A549 (cell line): ENCODE measurements around the gene SLC38A7. TPM values are rescaled to one million over a fixed set of nuclear protein-coding genes. Genes with fewer than 3 reads are reported as not detected.
"Not testable (repeated sequence)": the region's sequence is repeated elsewhere in the genome, so short reads cannot be mapped to it uniquely, and the experiment has no call there.

ENCODE experiments used
- ATAC-seq, 2 experiments: fragments of 200-7000 bp in 1 of 2; fragments of >200 bp in 1 of 2; cut with Nextera tagmentation in 1 of 2; cut with Tn5 transposase in 1 of 2; 3 replicates each; pipeline versions ENCODE4 v1.8.0 to v1.9.1; 2018 to 2020; ENCODE audit warnings: mild to moderate bottlenecking in 1 of 2, moderate library complexity in 1 of 2
- CTCF ChIA-PET: fragments of 300-600 bp; sonication (Branson Sonifier 250); formaldehyde crosslinking; extraction: SDS; loops from one replicate; lab custom pipeline; 2021; ENCODE audit warnings: antibody characterized with exemption, inconsistent platforms; lab: Yijun Ruan, JAX
- POLR2A ChIA-PET: fragments of 350-600 bp; formaldehyde crosslinking; extraction: SDS; loops from one replicate; lab custom pipeline; 2021; ENCODE audit warnings: antibody characterized with exemption, inconsistent platforms; lab: Yijun Ruan, JAX
- DNase-seq, 2 experiments: peaks; one replicate each; pipeline versions ENCODE4 v3.0.0 to v3.0.0-alpha.2; 2011 to 2016; ENCODE audit warnings: low read depth in 1 of 2, low spot score in 1 of 2
- FAIRE-seq: peaks from 2 replicates; lab custom pipeline; 2011; peaks lifted over from hg19 to GRCh38; lab: Jason Lieb, UNC
- H3K27ac ChIP-seq, 2 experiments: fragments of >200 bp; sonication (Bioruptor Twin); formaldehyde crosslinking; 3 replicates each; pipeline ENCODE4 v1.5.1; 2016 to 2017
- H3K4me1 ChIP-seq: fragments of >200 bp; sonication (Bioruptor Twin); formaldehyde crosslinking; 3 replicates; pipeline ENCODE4 v1.6.1; 2016
- H3K4me2 ChIP-seq: fragments of >200 bp; sonication (Bioruptor Twin); formaldehyde crosslinking; 3 replicates; pipeline ENCODE4 v1.6.1; 2016
- H3K4me3 ChIP-seq: fragments of >200 bp; sonication (Bioruptor Twin); formaldehyde crosslinking; 3 replicates; pipeline ENCODE4 v1.5.1; 2016
- H3K9me3 ChIP-seq: fragments of >200 bp; sonication (Bioruptor Twin); formaldehyde crosslinking; 3 replicates; pipeline ENCODE4 v1.6.1; 2016
- BCL3 ChIP-seq: fragments of >200 bp; sonication (Bioruptor Twin); formaldehyde crosslinking; IDR thresholded peaks from 3 replicates; pipeline ENCODE4 v1.6.1; 2016
- CTCF ChIP-seq: fragments of >200 bp; sonication (Bioruptor Twin); formaldehyde crosslinking; IDR thresholded peaks from 3 replicates; pipeline ENCODE4 v1.5.1; 2016
- ELK1 ChIP-seq: fragments of 150-350 bp; IDR thresholded peaks from 2 replicates; pipeline ENCODE4 v1.6.1; 2014; ENCODE audit warnings: low read depth, mild to moderate bottlenecking, low read length
- ESRRA ChIP-seq: fragments of 150-350 bp; IDR thresholded peaks from 2 replicates; pipeline ENCODE4 v1.6.1; 2014; ENCODE audit warnings: mild to moderate bottlenecking, low read length, borderline replicate concordance
- FOSL2 ChIP-seq, 2 experiments: fragments of 450-650 bp in 1 of 2; fragments of >200 bp in 1 of 2; sonication (Bioruptor Twin) in 1 of 2; formaldehyde crosslinking; IDR thresholded peaks; 2 replicates each; pipeline versions ENCODE4 v1.5.0 to v1.6.1; 2016 to 2020; ENCODE audit warnings: mild to moderate bottlenecking in 1 of 2, moderate library complexity in 1 of 2
- GATA3 ChIP-seq: IDR thresholded peaks from 2 replicates; pipeline ENCODE4 v1.6.1; 2012; ENCODE audit warnings: borderline replicate concordance
- HDAC2 ChIP-seq: fragments of 200-600 bp; sonication (generic); IDR thresholded peaks from 2 replicates; pipeline ENCODE4 v1.6.1; 2016
- HMGXB4 ChIP-seq: fragments of 250-450 bp; sonication (Bioruptor Pico); IDR thresholded peaks from 2 replicates; pipeline ENCODE4 v1.5.0; 2021; ENCODE audit warnings: mild to moderate bottlenecking, moderate library complexity, borderline replicate concordance
- HOXB13 ChIP-seq: fragments of 250-450 bp; sonication (Bioruptor Pico); IDR thresholded peaks from 2 replicates; pipeline ENCODE4 v1.5.0; 2020; ENCODE audit warnings: low read depth, mild to moderate bottlenecking, moderate library complexity
- MAFK ChIP-seq: fragments of 450-650 bp; IDR thresholded peaks from 2 replicates; pipeline ENCODE4 v1.6.1; 2014; ENCODE audit not compliant: partially characterized antibody
- MAX ChIP-seq: IDR thresholded peaks from 2 replicates; pipeline ENCODE4 v1.6.1; 2012
- MAZ ChIP-seq: fragments of 150-350 bp; IDR thresholded peaks from 2 replicates; pipeline ENCODE4 v1.6.1; 2014; ENCODE audit warnings: antibody characterized with exemption, low read depth, low read length, borderline replicate concordance
- MYC ChIP-seq: IDR thresholded peaks from 2 replicates; pipeline ENCODE4 v1.6.1; 2012; ENCODE audit warnings: mild to moderate bottlenecking, inconsistent platforms, low read length, improper control_type of control experiment, borderline replicate concordance
- NFE2L2 ChIP-seq: fragments of 150-350 bp; conservative IDR thresholded peaks from 2 replicates; pipeline ENCODE4 v1.6.1; 2014; ENCODE audit warnings: low read length
- NR3C1 ChIP-seq: fragments of >200 bp; sonication (Bioruptor Twin); formaldehyde crosslinking; IDR thresholded peaks from 3 replicates; pipeline ENCODE4 v1.6.1; 2017
- PHF8 ChIP-seq: fragments of 200-600 bp; sonication (generic); IDR thresholded peaks from 2 replicates; pipeline ENCODE4 v1.6.1; 2016; ENCODE audit warnings: low read depth, mild to moderate bottlenecking, antibody characterized with exemption, moderate library complexity, borderline replicate concordance
- RAD21 ChIP-seq, 2 experiments: fragments of >200 bp in 1 of 2; sonication (Bioruptor Twin) in 1 of 2; formaldehyde crosslinking in 1 of 2; IDR thresholded peaks in 1 of 2; conservative IDR thresholded peaks in 1 of 2; 2 replicates in 1 of 2; 3 replicates in 1 of 2; pipeline ENCODE4 v1.6.1; 2012 to 2018; ENCODE audit warnings: inconsistent platforms in 1 of 2
- RARB ChIP-seq: fragments of 250-450 bp; sonication (Bioruptor Pico); IDR thresholded peaks from 2 replicates; pipeline ENCODE4 v1.8.0; 2021; ENCODE audit warnings: mild to moderate bottlenecking, moderate library complexity
- RNF2 ChIP-seq: fragments of 200-600 bp; sonication (generic); IDR thresholded peaks from 2 replicates; pipeline ENCODE4 v1.6.1; 2016; ENCODE audit warnings: low read depth, mild to moderate bottlenecking, antibody characterized with exemption, moderate library complexity, borderline replicate concordance
- SMC3 ChIP-seq: fragments of >200 bp; sonication (Bioruptor Twin); formaldehyde crosslinking; IDR thresholded peaks from 3 replicates; pipeline ENCODE4 v1.6.1; 2018; ENCODE audit warnings: inconsistent platforms
- TFCP2L1 ChIP-seq: fragments of 250-450 bp; sonication (Bioruptor Pico); IDR thresholded peaks from 2 replicates; pipeline ENCODE4 v1.5.0; 2021; ENCODE audit warnings: mild to moderate bottlenecking
- ZC3H11A ChIP-seq: fragments of 450-650 bp; IDR thresholded peaks from 2 replicates; pipeline ENCODE4 v1.6.1; 2014; ENCODE audit warnings: antibody characterized with exemption, mild to moderate bottlenecking
- WGBS: methylation state at CpG from one replicate; pipeline ENCODE4 v1.1.6; 2017; ENCODE audit errors: missing lambda C conversion rate; 5-methylcytosine and 5-hydroxymethylcytosine counted together
- polyA plus RNA-seq, 4 experiments: library from polyadenylated mRNA; depleted of rRNA in 3 of 4; stranded (reverse); fragments of >200 nt; fragmentation: RNase III in 1 of 4; extraction: RNeasy Plus Mini Kit Qiagen cat#74134 plus additional on column Dnase treatment in 1 of 4; gene quantifications; 2 replicates in 3 of 4; 3 replicates in 1 of 4; pipeline ENCODE4 v1.2.3, GENCODE V29; 2011 to 2017

Gene SLC38A7
- polyA plus RNA-seq, 2 of the 4 experiments (the other 2 are of a cell fraction) = 8.4 to 19.9 TPM

- Histone ChIP-seq H3K9me3 (no peaks in the 10 kb centered on the region), H3K27ac (peak overlapping the region in 1 of 2 experiments; percentile 39; a peak in 1 of 6 replicates), H3K4me3 (no peak overlapping the region), H3K4me2 (no peak overlapping the region)
- ChIA-PET CTCF (interaction anchor here (0.6 to 1.2 kb wide), 10 partner anchors 13 to 149 kb away, joined by 3 to 7 read pairs (median 3); no protein-coding TSS in a partner anchor), POLR2A (no interaction called here)
- peak; percentile 66 to 74 for DNase-seq
- peak; percentile 98 to 99 for ATAC-seq
- FAIRE-seq = no peak
- 44% methylated on average over 8 of the region's 8 CpGs for WGBS
- TF ChIP-seq HOXB13 (CRISPR knock-in tag) (no peak), MAZ (no peak), FOSL2 (IDR thresholded peaks at IDR 0.05) (no peak), FOSL2 (CRISPR knock-in tag; IDR thresholded peaks at IDR 0.05) (peak; percentile 57), SMC3 (peak; percentile 40; the same call in 1 of the 3 replicates), RAD21 (conservative IDR thresholded peaks at IDR 0.05 in 1 of 2, IDR thresholded peaks at IDR 0.05 in 1 of 2) (peak; percentile 69 to 84), RARB (CRISPR knock-in tag) (no peak), CTCF (peak; percentile 60), NR3C1 (no peak), NFE2L2 (no peak), MAX (0 out of 2 replicates have a peak, but pooled peaks have one; percentile 24)
- TF ChIP-seq, all 56 proteins: peak for 5
- peaks cover 3% of the 10 kb centered on the region; the same call in 1 of the 3 replicates for H3K4me1 ChIP-seq
Observed at GRCh38 chr16:58638148-58639036, 46.2 kb downstream of the SLC38A7 start.

- H3K4me3 ChIP-seq, H3K4me1 ChIP-seq, FAIRE-seq, ATAC-seq, DNase-seq, H3K27ac ChIP-seq, H3K4me2 ChIP-seq, POLR2A ChIA-PET, H3K9me3 ChIP-seq: not testable (repeated sequence)
- WGBS = 94% methylated on average over 6 of the region's 6 CpGs
- peak; percentile 89 for TF ChIP-seq ZC3H11A
- CTCF ChIA-PET = interaction anchor here (0.6 to 1.6 kb wide), 6 partner anchors 15 to 300 kb away, joined by 3 to 7 read pairs (median 4); no protein-coding TSS in a partner anchor
Observed at GRCh38 chr16:58637021-58637420, 47.5 kb downstream of the SLC38A7 start.

- Histone ChIP-seq H3K4me3 (no peak overlapping the region), H3K4me1 (peaks cover 3% of the 10 kb centered on the region; the same call in 1 of the 3 replicates), H3K27ac (no peak overlapping the region), H3K4me2 (no peak overlapping the region), H3K9me3 (no peaks in the 10 kb centered on the region)
- no peak for TF ChIP-seq RNF2
- no peak for TF ChIP-seq GATA3
- no peak for TF ChIP-seq MAX
- no peak for TF ChIP-seq HMGXB4
- no peak for TF ChIP-seq HDAC2
- no peak for TF ChIP-seq FOSL2 (IDR thresholded peaks at IDR 0.05)
- TF ChIP-seq FOSL2 (CRISPR knock-in tag; IDR thresholded peaks at IDR 0.05) = no peak
- TF ChIP-seq SMC3 = no peak
- no peak for TF ChIP-seq ESRRA
- no peak for TF ChIP-seq MAFK
- no peak for TF ChIP-seq MYC
- TF ChIP-seq PHF8 = no peak
- no peak for TF ChIP-seq TFCP2L1 (CRISPR knock-in tag)
- TF ChIP-seq BCL3 = no peak
- no peak for TF ChIP-seq ELK1
- CTCF ChIA-PET = interaction anchor here (1.2 to 1.6 kb wide), 2 partner anchors 124 to 300 kb away, joined by 4 to 6 read pairs; no protein-coding TSS in a partner anchor
- FAIRE-seq (no peak), ATAC-seq (no peak), DNase-seq (no peak)
- WGBS = 91% methylated on average over 4 of the region's 4 CpGs
- POLR2A ChIA-PET = no interaction called here
Observed at GRCh38 chr16:58636466-58636865, 48.1 kb downstream of the SLC38A7 start.
